GM21723 (cell line): Measurements from ENCODE around the gene CIITA.
"Not testable (repeated sequence)": the region's sequence is repeated elsewhere in the genome, so short reads cannot be mapped to it uniquely, and the experiment has no call there.

Experiments
- ATAC-seq: cut with Tn5 transposase; IDR thresholded peaks from one replicate; pipeline ENCODE4 v1.9.1; 2021; ENCODE audit warnings: mild to moderate bottlenecking, moderate library complexity; ENCODE audit not compliant: unreplicated experiment

Gene CIITA

GRCh38 chr16:10876799-10877341 is at the start of gene CIITA:
TSS of gene CIITA (plus strand) at chr16:10877202. CDS start at chr16:10877331, 129 bp downstream.
- peak; percentile 50 for ATAC-seq

- ATAC-seq = no peak
These were observed 49.2 kb upstream of the CIITA start for GRCh38 chr16:10827691-10828341.

- no peak for ATAC-seq
These were observed 48.1 kb upstream of the CIITA start for GRCh38 chr16:10828851-10829366.

GRCh38 chr16:10829390-10830098 is 47.5 kb upstream of the CIITA start:
- ATAC-seq = not testable (repeated sequence)

- ATAC-seq = not testable (repeated sequence)
These were observed 46.8 kb upstream of the CIITA start for GRCh38 chr16:10830240-10830639.

- no peak for ATAC-seq
These were observed 44.8 kb upstream of the CIITA start for GRCh38 chr16:10831894-10832886.

- no peak for ATAC-seq
These were observed 43.7 kb upstream of the CIITA start for GRCh38 chr16:10833271-10833670.

- ATAC-seq = no peak
These were observed 42.9 kb upstream of the CIITA start for GRCh38 chr16:10834130-10834529.

- ATAC-seq = no peak
These were observed 42.2 kb upstream of the CIITA start for GRCh38 chr16:10834766-10835165.

- ATAC-seq = peak; percentile 57
These were observed 41.6 kb upstream of the CIITA start for GRCh38 chr16:10835281-10835931.

GRCh38 chr16:10836174-10836853 is 40.7 kb upstream of the CIITA start:
- ATAC-seq = no peak

GRCh38 chr16:10838621-10839278 is 38.3 kb upstream of the CIITA start:
- ATAC-seq = no peak

GRCh38 chr16:10839279-10839666 is 37.7 kb upstream of the CIITA start:
- no peak for ATAC-seq

- ATAC-seq = no peak
These were observed 36.3 kb upstream of the CIITA start for GRCh38 chr16:10840703-10841102.

- ATAC-seq = no peak
These were observed 30.6 kb upstream of the CIITA start for GRCh38 chr16:10846213-10846998.

GRCh38 chr16:10847176-10847575 is 29.8 kb upstream of the CIITA start:
- no peak for ATAC-seq

- ATAC-seq = no peak
These were observed 27.1 kb upstream of the CIITA start for GRCh38 chr16:10849736-10850477.

- ATAC-seq = no peak
These were observed 26.5 kb upstream of the CIITA start for GRCh38 chr16:10850478-10850850.
